GM12874 (cell line): Measurements from ENCODE around the gene TTC28.

Source experiments
- CTCF ChIP-seq: IDR thresholded peaks from 2 replicates; pipeline ENCODE4 v1.5.1; 2011; ENCODE audit warnings: low read depth, mild to moderate bottlenecking, control low read depth, low read length, moderate library complexity; ENCODE audit not compliant: insufficient read depth

The TTC28 gene

GRCh38 chr22:28411125-28411524 lies 268.5 kb downstream of the TTC28 start:
- no peak for TF ChIP-seq CTCF

GRCh38 chr22:28410050-28410816 lies 269.4 kb downstream of the TTC28 start:
- no peak for TF ChIP-seq CTCF

- no peak for TF ChIP-seq CTCF
Measured at GRCh38 chr22:28408709-28409108, 270.9 kb downstream of the TTC28 start.

GRCh38 chr22:28407645-28408044 lies 272.0 kb downstream of the TTC28 start:
- TF ChIP-seq CTCF = no peak

GRCh38 chr22:28406246-28406645 lies 273.4 kb downstream of the TTC28 start:
- TF ChIP-seq CTCF = no peak

GRCh38 chr22:28405588-28405987 lies 274.1 kb downstream of the TTC28 start:
- TF ChIP-seq CTCF = no peak

- TF ChIP-seq CTCF = no peak
Measured at GRCh38 chr22:28402539-28402938, 277.1 kb downstream of the TTC28 start.
